ENCODE measurements around the gene MCCD1. TPM values are rescaled to one million over a fixed set of nuclear protein-coding genes. Genes with fewer than 3 reads are reported as not detected.

The MCCD1 gene
- total and polyA plus RNA-seq, 2 of the 13 experiments (the other 11 are each of a cell fraction or from before 2014, with no cell fraction given): 0.15 TPM; not detected in 1

DNA sequence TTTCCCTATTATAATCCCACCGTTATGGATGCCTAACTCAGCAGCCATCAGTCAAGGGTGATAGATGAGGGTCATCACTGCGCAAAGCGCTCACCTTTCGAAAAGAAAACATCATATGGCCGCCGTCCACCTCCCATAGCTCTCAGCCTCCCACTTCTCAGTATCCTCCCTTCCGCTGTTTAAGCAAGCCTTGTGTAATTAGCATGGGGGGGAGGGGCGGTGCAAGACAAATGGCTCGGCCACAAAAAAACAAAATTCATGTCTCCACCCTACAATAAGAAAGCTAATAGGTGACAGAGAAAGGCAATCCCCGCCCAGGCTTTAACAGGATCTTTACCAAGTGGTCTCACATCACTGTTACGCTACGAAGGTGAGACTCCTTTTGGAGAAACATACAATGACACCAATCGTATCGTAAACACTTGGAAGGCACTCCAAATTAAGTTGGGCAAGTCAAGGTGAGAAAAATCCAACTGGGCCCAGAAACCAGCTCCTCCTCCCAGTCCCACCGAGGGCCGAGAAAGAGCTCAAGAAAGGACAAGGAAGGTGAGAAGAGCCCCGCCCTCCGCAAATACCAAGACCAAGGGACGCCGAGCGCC is 12.4 kb downstream of the MCCD1 start (continued):
- TF ChIP-seq KDM5B (CRISPR knock-in tag; IDR thresholded peaks at IDR 0.05; ENCODE audit: borderline replicate concordance) (no peak), ERF (CRISPR knock-in tag; IDR thresholded peaks at IDR 0.05) (no peak), HCFC1 (IDR thresholded peaks at IDR 0.05; ENCODE audit: low read depth, low read length) (no peak), ZNF382 (CRISPR knock-in tag; IDR thresholded peaks at IDR 0.05; ENCODE audit: borderline replicate concordance) (no peak), PCBP2 (optimal IDR thresholded peaks at IDR 0.05; ENCODE audit: low read depth, low read length, poor library complexity, severe bottlenecking) (no peak), ASH2L (IDR thresholded peaks at IDR 0.05; ENCODE audit: insufficient read length, low read depth, low read length) (no peak), ZNF121 (CRISPR knock-in tag; IDR thresholded peaks at IDR 0.05) (no peak), SRSF1 (optimal IDR thresholded peaks at IDR 0.05; ENCODE audit: low read depth, low read length) (no peak), SETDB1 (CRISPR knock-in tag; IDR thresholded peaks at IDR 0.05; ENCODE audit: borderline replicate concordance) (no peak), NFYC (CRISPR knock-in tag; IDR thresholded peaks at IDR 0.05) (no peak), PITX1 (CRISPR knock-in tag; IDR thresholded peaks at IDR 0.05) (no peak), TP53 (CRISPR knock-in tag; conservative IDR thresholded peaks at IDR 0.05) (no peak), ZNF672 (CRISPR knock-in tag; IDR thresholded peaks at IDR 0.05) (no peak), JUNB (CRISPR knock-in tag; IDR thresholded peaks at IDR 0.05; ENCODE audit: borderline replicate concordance) (no peak; the same call in 1 of the 2 replicates), POLR2AphosphoS5 (IDR thresholded peaks at IDR 0.05; ENCODE audit: low read depth, low read length) (peak; percentile 30), ZNF430 (CRISPR knock-in tag; IDR thresholded peaks at IDR 0.05) (no peak), ZNF768 (CRISPR knock-in tag; IDR thresholded peaks at IDR 0.05) (no peak)
- TF ChIP-seq, protein P1, sequence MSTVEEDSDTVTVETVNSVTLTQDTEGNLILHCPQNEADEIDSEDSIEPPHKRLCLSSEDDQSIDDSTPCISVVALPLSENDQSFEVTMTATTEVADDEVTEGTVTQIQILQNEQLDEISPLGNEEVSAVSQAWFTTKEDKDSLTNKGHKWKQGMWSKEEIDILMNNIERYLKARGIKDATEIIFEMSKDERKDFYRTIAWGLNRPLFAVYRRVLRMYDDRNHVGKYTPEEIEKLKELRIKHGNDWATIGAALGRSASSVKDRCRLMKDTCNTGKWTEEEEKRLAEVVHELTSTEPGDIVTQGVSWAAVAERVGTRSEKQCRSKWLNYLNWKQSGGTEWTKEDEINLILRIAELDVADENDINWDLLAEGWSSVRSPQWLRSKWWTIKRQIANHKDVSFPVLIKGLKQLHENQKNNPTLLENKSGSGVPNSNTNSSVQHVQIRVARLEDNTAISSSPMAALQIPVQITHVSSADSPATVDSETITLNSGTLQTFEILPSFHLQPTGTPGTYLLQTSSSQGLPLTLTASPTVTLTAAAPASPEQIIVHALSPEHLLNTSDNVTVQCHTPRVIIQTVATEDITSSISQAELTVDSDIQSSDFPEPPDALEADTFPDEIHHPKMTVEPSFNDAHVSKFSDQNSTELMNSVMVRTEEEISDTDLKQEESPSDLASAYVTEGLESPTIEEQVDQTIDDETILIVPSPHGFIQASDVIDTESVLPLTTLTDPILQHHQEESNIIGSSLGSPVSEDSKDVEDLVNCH (CRISPR knock-in tag; IDR thresholded peaks at IDR 0.05): no peak
- TF ChIP-seq, protein P2, sequence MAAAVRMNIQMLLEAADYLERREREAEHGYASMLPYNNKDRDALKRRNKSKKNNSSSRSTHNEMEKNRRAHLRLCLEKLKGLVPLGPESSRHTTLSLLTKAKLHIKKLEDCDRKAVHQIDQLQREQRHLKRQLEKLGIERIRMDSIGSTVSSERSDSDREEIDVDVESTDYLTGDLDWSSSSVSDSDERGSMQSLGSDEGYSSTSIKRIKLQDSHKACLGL (CRISPR knock-in tag; IDR thresholded peaks at IDR 0.05): no peak
- TF ChIP-seq, protein P3, sequence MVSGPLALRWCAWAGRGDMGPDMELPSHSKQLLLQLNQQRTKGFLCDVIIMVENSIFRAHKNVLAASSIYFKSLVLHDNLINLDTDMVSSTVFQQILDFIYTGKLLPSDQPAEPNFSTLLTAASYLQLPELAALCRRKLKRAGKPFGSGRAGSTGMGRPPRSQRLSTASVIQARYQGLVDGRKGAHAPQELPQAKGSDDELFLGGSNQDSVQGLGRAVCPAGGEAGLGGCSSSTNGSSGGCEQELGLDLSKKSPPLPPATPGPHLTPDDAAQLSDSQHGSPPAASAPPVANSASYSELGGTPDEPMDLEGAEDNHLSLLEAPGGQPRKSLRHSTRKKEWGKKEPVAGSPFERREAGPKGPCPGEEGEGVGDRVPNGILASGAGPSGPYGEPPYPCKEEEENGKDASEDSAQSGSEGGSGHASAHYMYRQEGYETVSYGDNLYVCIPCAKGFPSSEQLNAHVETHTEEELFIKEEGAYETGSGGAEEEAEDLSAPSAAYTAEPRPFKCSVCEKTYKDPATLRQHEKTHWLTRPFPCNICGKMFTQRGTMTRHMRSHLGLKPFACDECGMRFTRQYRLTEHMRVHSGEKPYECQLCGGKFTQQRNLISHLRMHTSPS (CRISPR knock-in tag; IDR thresholded peaks at IDR 0.05; ENCODE audit: low read depth): no peak
- TF ChIP-seq, protein P4, sequence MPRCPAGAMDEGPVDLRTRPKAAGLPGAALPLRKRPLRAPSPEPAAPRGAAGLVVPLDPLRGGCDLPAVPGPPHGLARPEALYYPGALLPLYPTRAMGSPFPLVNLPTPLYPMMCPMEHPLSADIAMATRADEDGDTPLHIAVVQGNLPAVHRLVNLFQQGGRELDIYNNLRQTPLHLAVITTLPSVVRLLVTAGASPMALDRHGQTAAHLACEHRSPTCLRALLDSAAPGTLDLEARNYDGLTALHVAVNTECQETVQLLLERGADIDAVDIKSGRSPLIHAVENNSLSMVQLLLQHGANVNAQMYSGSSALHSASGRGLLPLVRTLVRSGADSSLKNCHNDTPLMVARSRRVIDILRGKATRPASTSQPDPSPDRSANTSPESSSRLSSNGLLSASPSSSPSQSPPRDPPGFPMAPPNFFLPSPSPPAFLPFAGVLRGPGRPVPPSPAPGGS (CRISPR knock-in tag; IDR thresholded peaks at IDR 0.05): no peak; the same call in 1 of the 2 replicates
- TF ChIP-seq, protein P5, sequence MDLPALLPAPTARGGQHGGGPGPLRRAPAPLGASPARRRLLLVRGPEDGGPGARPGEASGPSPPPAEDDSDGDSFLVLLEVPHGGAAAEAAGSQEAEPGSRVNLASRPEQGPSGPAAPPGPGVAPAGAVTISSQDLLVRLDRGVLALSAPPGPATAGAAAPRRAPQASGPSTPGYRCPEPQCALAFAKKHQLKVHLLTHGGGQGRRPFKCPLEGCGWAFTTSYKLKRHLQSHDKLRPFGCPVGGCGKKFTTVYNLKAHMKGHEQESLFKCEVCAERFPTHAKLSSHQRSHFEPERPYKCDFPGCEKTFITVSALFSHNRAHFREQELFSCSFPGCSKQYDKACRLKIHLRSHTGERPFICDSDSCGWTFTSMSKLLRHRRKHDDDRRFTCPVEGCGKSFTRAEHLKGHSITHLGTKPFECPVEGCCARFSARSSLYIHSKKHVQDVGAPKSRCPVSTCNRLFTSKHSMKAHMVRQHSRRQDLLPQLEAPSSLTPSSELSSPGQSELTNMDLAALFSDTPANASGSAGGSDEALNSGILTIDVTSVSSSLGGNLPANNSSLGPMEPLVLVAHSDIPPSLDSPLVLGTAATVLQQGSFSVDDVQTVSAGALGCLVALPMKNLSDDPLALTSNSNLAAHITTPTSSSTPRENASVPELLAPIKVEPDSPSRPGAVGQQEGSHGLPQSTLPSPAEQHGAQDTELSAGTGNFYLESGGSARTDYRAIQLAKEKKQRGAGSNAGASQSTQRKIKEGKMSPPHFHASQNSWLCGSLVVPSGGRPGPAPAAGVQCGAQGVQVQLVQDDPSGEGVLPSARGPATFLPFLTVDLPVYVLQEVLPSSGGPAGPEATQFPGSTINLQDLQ (CRISPR knock-in tag; IDR thresholded peaks at IDR 0.05): no peak

All from HepG2 (cell line).